Activated CD4-positive, alpha-beta T cell treated with anti-CD3 and anti-CD28 coated beads, Interleukin-2, amount 10 ng/mL, durations not matched to agents 7 days and 5 days (primary cell): ENCODE measurements around the gene HECTD2. TPM values are rescaled to one million over a fixed set of nuclear protein-coding genes. Genes with fewer than 3 reads are reported as not detected.

ENCODE experiments used
- CTCF ChIA-PET: fragments of 350-600 bp; sonication (Branson Sonifier 250); formaldehyde crosslinking; loops from one replicate; lab custom pipeline; 2021; ENCODE audit warnings: antibody characterized with exemption; lab: Charles Lee
- POLR2A ChIA-PET: fragments of 350-600 bp; sonication (Branson Sonifier 250); formaldehyde crosslinking; loops from one replicate; lab custom pipeline; 2021; ENCODE audit warnings: antibody characterized with exemption; lab: Charles Lee
- DNase-seq: peaks from one replicate; pipeline ENCODE4 v3.0.0-alpha.2; 2020
- H3K27ac Mint-ChIP-seq: one replicate; pipeline ENCODE4 v1.8.0; 2021; ENCODE audit warnings: mild to moderate bottlenecking, moderate library complexity, mixed read lengths
- H3K27me3 Mint-ChIP-seq: one replicate; pipeline ENCODE4 v1.8.0; 2021; ENCODE audit warnings: mixed read lengths
- H3K36me3 Mint-ChIP-seq: one replicate; pipeline ENCODE4 v1.8.0; 2021; ENCODE audit warnings: low read depth, mixed read lengths
- H3K4me1 Mint-ChIP-seq: one replicate; pipeline ENCODE4 v1.8.0; 2021; ENCODE audit warnings: mixed read lengths
- H3K4me3 Mint-ChIP-seq: one replicate; pipeline ENCODE4 v1.8.0; 2021; ENCODE audit warnings: mild to moderate bottlenecking, moderate library complexity, mixed read lengths
- H3K9me3 Mint-ChIP-seq: one replicate; pipeline ENCODE4 v1.8.0; 2021; ENCODE audit warnings: mixed read lengths
- total RNA-seq, 2 experiments: library from RNA; stranded (reverse); gene quantifications; one replicate each; pipeline ENCODE4 v1.2.3, GENCODE V29; 2021

Gene HECTD2
- total RNA-seq, 2 experiments from 2014 or later, result 2.6 to 3.1 TPM

GRCh38 chr10:91536111-91536510 lies 126.0 kb downstream of the HECTD2 start:
- no peak for DNase-seq
- POLR2A ChIA-PET, result interaction anchor here (0.6 kb wide), 1 partner anchor 99 kb away, joined by 4 read pairs; no protein-coding TSS in a partner anchor
- H3K4me1 Mint-ChIP-seq, result no peaks in the 10 kb centered on the region
- H3K36me3 Mint-ChIP-seq, result no peaks in the 10 kb centered on the region
- peaks cover 3% of the 10 kb centered on the region for H3K27me3 Mint-ChIP-seq
- CTCF ChIA-PET, result no interaction called here
- peaks cover 2% of the 10 kb centered on the region for H3K9me3 Mint-ChIP-seq
- H3K4me3 Mint-ChIP-seq, result no peak overlapping the region
- no peak overlapping the region for H3K27ac Mint-ChIP-seq

- ChIA-PET POLR2A (no interaction called here), CTCF (no interaction called here)
- H3K36me3 Mint-ChIP-seq, result no peaks in the 10 kb centered on the region
- peaks cover 2% of the 10 kb centered on the region for H3K9me3 Mint-ChIP-seq
- H3K4me3 Mint-ChIP-seq, result no peak overlapping the region
- H3K27ac Mint-ChIP-seq, result no peak overlapping the region
- no peak for DNase-seq
- H3K27me3 Mint-ChIP-seq, result peaks cover 3% of the 10 kb centered on the region
- H3K4me1 Mint-ChIP-seq, result no peaks in the 10 kb centered on the region
These were observed 126.6 kb downstream of the HECTD2 start for GRCh38 chr10:91536733-91537132.

- no peak overlapping the region for H3K27ac Mint-ChIP-seq
- H3K27me3 Mint-ChIP-seq, result peaks cover 3% of the 10 kb centered on the region
- H3K9me3 Mint-ChIP-seq, result peaks cover 2% of the 10 kb centered on the region
- no peaks in the 10 kb centered on the region for H3K36me3 Mint-ChIP-seq
- POLR2A ChIA-PET, result interaction anchor here (0.6 kb wide), 1 partner anchor 14 kb away, joined by 6 read pairs; no protein-coding TSS in a partner anchor
- H3K4me3 Mint-ChIP-seq, result no peak overlapping the region
- no peaks in the 10 kb centered on the region for H3K4me1 Mint-ChIP-seq
- CTCF ChIA-PET, result no interaction called here
- DNase-seq, result no peak
These were observed 127.7 kb downstream of the HECTD2 start for GRCh38 chr10:91537614-91538383.

- no peak overlapping the region for H3K27ac Mint-ChIP-seq
- H3K4me1 Mint-ChIP-seq, result no peaks in the 10 kb centered on the region
- no peaks in the 10 kb centered on the region for H3K36me3 Mint-ChIP-seq
- ChIA-PET CTCF (no interaction called here), POLR2A (no interaction called here)
- no peak overlapping the region for H3K4me3 Mint-ChIP-seq
- DNase-seq, result no peak
- peaks cover 2% of the 10 kb centered on the region for H3K9me3 Mint-ChIP-seq
- peaks cover 3% of the 10 kb centered on the region for H3K27me3 Mint-ChIP-seq
These were observed 129.8 kb downstream of the HECTD2 start for GRCh38 chr10:91539930-91540329.

GRCh38 chr10:91540733-91541132 lies 130.6 kb downstream of the HECTD2 start:
- no peak for DNase-seq
- Mint-ChIP-seq H3K4me1 (no peaks in the 10 kb centered on the region), H3K4me3 (no peak overlapping the region), H3K27ac (no peak overlapping the region), H3K27me3 (peaks cover 3% of the 10 kb centered on the region), H3K36me3 (no peaks in the 10 kb centered on the region), H3K9me3 (peaks cover 2% of the 10 kb centered on the region)
- POLR2A ChIA-PET, result no interaction called here
- CTCF ChIA-PET, result interaction anchor here (0.6 kb wide), 1 partner anchor 290 kb away, joined by 5 read pairs; no protein-coding TSS in a partner anchor

- peaks cover 2% of the 10 kb centered on the region for H3K9me3 Mint-ChIP-seq
- no peaks in the 10 kb centered on the region for H3K4me1 Mint-ChIP-seq
- H3K27me3 Mint-ChIP-seq, result peaks cover 3% of the 10 kb centered on the region
- no peak overlapping the region for H3K27ac Mint-ChIP-seq
- H3K4me3 Mint-ChIP-seq, result no peak overlapping the region
- no peak for DNase-seq
- CTCF ChIA-PET, result no interaction called here
- POLR2A ChIA-PET, result no interaction called here
- no peaks in the 10 kb centered on the region for H3K36me3 Mint-ChIP-seq
These were observed 131.3 kb downstream of the HECTD2 start for GRCh38 chr10:91541481-91541880.

GRCh38 chr10:91545384-91545783 lies 135.2 kb downstream of the HECTD2 start:
- H3K36me3 Mint-ChIP-seq, result no peaks in the 10 kb centered on the region
- ChIA-PET CTCF (no interaction called here), POLR2A (no interaction called here)
- no peak for DNase-seq
- peaks cover 3% of the 10 kb centered on the region for H3K27me3 Mint-ChIP-seq
- H3K27ac Mint-ChIP-seq, result no peak overlapping the region
- H3K4me3 Mint-ChIP-seq, result no peak overlapping the region
- H3K9me3 Mint-ChIP-seq, result peaks cover 1% of the 10 kb centered on the region
- no peaks in the 10 kb centered on the region for H3K4me1 Mint-ChIP-seq

- POLR2A ChIA-PET, result no interaction called here
- H3K9me3 Mint-ChIP-seq, result no peaks in the 10 kb centered on the region
- CTCF ChIA-PET, result no interaction called here
- H3K27me3 Mint-ChIP-seq, result peaks cover 3% of the 10 kb centered on the region
- no peak overlapping the region for H3K4me3 Mint-ChIP-seq
- no peaks in the 10 kb centered on the region for H3K4me1 Mint-ChIP-seq
- no peaks in the 10 kb centered on the region for H3K36me3 Mint-ChIP-seq
- DNase-seq, result no peak
- H3K27ac Mint-ChIP-seq, result no peak overlapping the region
These were observed 135.7 kb downstream of the HECTD2 start for GRCh38 chr10:91545838-91546237.

- Mint-ChIP-seq H3K4me3 (no peak overlapping the region), H3K9me3 (no peaks in the 10 kb centered on the region), H3K27me3 (no peaks in the 10 kb centered on the region), H3K36me3 (no peaks in the 10 kb centered on the region), H3K27ac (no peak overlapping the region), H3K4me1 (no peaks in the 10 kb centered on the region)
- DNase-seq, result no peak
- ChIA-PET CTCF (no interaction called here), POLR2A (no interaction called here)
These were observed 139.1 kb downstream of the HECTD2 start for GRCh38 chr10:91549262-91549661.

GRCh38 chr10:91550021-91550420 lies 139.9 kb downstream of the HECTD2 start:
- Mint-ChIP-seq H3K4me1 (no peaks in the 10 kb centered on the region), H3K36me3 (no peaks in the 10 kb centered on the region), H3K27ac (no peak overlapping the region), H3K9me3 (no peaks in the 10 kb centered on the region), H3K27me3 (no peaks in the 10 kb centered on the region), H3K4me3 (no peak overlapping the region)
- ChIA-PET CTCF (interaction anchor here (0.7 kb wide), 1 partner anchor 582 kb away, joined by 3 read pairs; no protein-coding TSS in a partner anchor), POLR2A (no interaction called here)
- no peak for DNase-seq

GRCh38 chr10:91551856-91552255 lies 141.7 kb downstream of the HECTD2 start:
- no peaks in the 10 kb centered on the region for H3K27me3 Mint-ChIP-seq
- H3K9me3 Mint-ChIP-seq, result no peaks in the 10 kb centered on the region
- no peak overlapping the region for H3K27ac Mint-ChIP-seq
- H3K36me3 Mint-ChIP-seq, result no peaks in the 10 kb centered on the region
- H3K4me3 Mint-ChIP-seq, result no peak overlapping the region
- ChIA-PET CTCF (interaction anchor here (0.9 to 1.2 kb wide), 2 partner anchors 21 to 81 kb away, joined by 3 to 5 read pairs; partner anchors contain the start of gene PPP1R3C), POLR2A (no interaction called here)
- DNase-seq, result no peak
- no peaks in the 10 kb centered on the region for H3K4me1 Mint-ChIP-seq

GRCh38 chr10:91552274-91553095 lies 142.3 kb downstream of the HECTD2 start:
- Mint-ChIP-seq H3K9me3 (no peaks in the 10 kb centered on the region), H3K27ac (no peak overlapping the region), H3K4me1 (no peaks in the 10 kb centered on the region), H3K36me3 (no peaks in the 10 kb centered on the region), H3K27me3 (no peaks in the 10 kb centered on the region), H3K4me3 (no peak overlapping the region)
- ChIA-PET CTCF (interaction anchor here (0.9 to 1.2 kb wide), 2 partner anchors 22 to 80 kb away, joined by 3 to 5 read pairs; partner anchors contain the start of gene PPP1R3C), POLR2A (no interaction called here)
- no peak for DNase-seq

- no peak overlapping the region for H3K4me3 Mint-ChIP-seq
These were observed 145.3 kb downstream of the HECTD2 start for GRCh38 chr10:91555455-91555854.

More at GRCh38 chr10:91555455-91555854, 145.3 kb downstream of the HECTD2 start:
- ChIA-PET CTCF (no interaction called here), POLR2A (no interaction called here)
- Mint-ChIP-seq H3K9me3 (no peaks in the 10 kb centered on the region), H3K36me3 (no peaks in the 10 kb centered on the region), H3K27me3 (no peaks in the 10 kb centered on the region), H3K27ac (no peak overlapping the region), H3K4me1 (no peaks in the 10 kb centered on the region)
- DNase-seq, result no peak
